ENCODE results near the gene CLNK.

CLNK gene

DNA sequence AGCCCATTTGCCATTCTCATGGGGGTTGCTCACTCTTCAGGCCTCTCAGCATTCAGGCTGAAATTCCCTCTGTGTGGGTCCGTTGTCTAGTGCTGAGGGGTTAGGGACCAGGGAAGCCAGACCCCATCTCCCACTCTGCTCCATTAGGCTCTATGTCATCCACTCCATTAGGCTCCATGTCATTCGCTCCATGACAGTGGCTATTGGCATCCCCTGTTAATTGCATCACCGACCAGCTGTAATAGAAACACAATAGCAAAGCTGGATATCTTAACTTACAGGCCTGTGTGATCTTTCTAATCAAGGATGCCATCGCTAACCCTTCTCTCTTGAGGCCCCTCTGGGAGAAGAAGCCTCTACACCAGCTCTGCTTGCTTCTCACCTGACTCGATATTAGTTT, 201.7 kb downstream of the CLNK start:
- no peak for TF ChIP-seq SIN3A (IDR thresholded peaks at IDR 0.05; ENCODE audit: borderline replicate concordance, insufficient read depth, low read length)
- TF ChIP-seq POLR2AphosphoS5 (IDR thresholded peaks at IDR 0.05; ENCODE audit: low read depth, low read length), result no peak

DNA sequence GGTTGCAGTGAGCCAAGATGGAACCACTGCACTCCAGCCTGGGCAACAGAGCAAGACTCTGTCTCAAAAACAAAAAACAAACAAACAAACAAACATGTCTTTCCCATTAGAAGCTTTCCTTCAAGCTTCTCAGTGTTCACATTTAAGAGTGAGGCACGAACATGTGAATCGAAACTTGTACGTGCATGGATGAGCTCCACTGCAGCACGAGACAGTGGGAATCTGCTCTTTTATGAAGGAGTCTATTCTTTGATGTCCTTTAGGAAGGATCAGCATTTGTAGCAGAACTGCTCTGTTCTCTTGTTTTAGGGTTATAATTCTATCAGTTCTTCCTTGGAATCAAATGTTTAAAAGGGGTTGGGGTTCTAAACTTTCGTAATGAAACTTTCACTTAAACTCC, 204.0 kb downstream of the CLNK start:
- TF ChIP-seq TAF1 (IDR thresholded peaks at IDR 0.05; ENCODE audit: borderline replicate concordance, insufficient read depth, low read length), result no peak
- TF ChIP-seq POLR2AphosphoS5 (IDR thresholded peaks at IDR 0.05; ENCODE audit: low read depth, low read length), result no peak
- TF ChIP-seq FOXP2 (optimal IDR thresholded peaks at IDR 0.05; ENCODE audit: borderline replicate concordance, extremely low read depth, extremely low read length, insufficient read depth), result no peak
- TF ChIP-seq, protein P1, sequence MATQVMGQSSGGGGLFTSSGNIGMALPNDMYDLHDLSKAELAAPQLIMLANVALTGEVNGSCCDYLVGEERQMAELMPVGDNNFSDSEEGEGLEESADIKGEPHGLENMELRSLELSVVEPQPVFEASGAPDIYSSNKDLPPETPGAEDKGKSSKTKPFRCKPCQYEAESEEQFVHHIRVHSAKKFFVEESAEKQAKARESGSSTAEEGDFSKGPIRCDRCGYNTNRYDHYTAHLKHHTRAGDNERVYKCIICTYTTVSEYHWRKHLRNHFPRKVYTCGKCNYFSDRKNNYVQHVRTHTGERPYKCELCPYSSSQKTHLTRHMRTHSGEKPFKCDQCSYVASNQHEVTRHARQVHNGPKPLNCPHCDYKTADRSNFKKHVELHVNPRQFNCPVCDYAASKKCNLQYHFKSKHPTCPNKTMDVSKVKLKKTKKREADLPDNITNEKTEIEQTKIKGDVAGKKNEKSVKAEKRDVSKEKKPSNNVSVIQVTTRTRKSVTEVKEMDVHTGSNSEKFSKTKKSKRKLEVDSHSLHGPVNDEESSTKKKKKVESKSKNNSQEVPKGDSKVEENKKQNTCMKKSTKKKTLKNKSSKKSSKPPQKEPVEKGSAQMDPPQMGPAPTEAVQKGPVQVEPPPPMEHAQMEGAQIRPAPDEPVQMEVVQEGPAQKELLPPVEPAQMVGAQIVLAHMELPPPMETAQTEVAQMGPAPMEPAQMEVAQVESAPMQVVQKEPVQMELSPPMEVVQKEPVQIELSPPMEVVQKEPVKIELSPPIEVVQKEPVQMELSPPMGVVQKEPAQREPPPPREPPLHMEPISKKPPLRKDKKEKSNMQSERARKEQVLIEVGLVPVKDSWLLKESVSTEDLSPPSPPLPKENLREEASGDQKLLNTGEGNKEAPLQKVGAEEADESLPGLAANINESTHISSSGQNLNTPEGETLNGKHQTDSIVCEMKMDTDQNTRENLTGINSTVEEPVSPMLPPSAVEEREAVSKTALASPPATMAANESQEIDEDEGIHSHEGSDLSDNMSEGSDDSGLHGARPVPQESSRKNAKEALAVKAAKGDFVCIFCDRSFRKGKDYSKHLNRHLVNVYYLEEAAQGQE (IDR thresholded peaks at IDR 0.05; ENCODE audit: insufficient read depth in 1 of 2, low read depth in 2 of 2, low read length in 2 of 2), result no peak
- TF ChIP-seq SIN3A (IDR thresholded peaks at IDR 0.05; ENCODE audit: borderline replicate concordance, insufficient read depth, low read length), result no peak

DNA sequence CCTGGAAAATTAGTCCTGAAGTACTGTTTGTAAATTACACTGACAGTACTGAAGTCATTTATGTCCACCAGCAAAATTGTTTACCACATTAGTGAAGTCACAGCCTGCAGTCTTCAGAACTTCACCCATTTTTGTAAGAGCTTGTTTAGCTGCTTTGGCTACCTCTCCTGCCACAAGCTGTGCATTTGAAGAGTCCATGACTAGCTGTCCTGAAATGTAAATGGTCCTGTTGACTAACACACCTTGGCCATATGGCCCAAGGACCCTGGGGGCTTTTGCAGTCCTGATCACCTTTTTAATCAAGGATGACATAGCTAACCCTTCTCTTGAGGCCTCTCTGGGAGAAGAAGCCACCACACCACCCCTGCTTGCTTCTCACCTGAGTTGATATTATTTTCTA, 205.9 kb downstream of the CLNK start:
- TF ChIP-seq SIN3A (IDR thresholded peaks at IDR 0.05; ENCODE audit: borderline replicate concordance, insufficient read depth, low read length) (no peak), FOXP2 (optimal IDR thresholded peaks at IDR 0.05; ENCODE audit: borderline replicate concordance, extremely low read depth, extremely low read length, insufficient read depth) (no peak), POLR2AphosphoS5 (IDR thresholded peaks at IDR 0.05; ENCODE audit: low read depth, low read length) (no peak), TAF1 (IDR thresholded peaks at IDR 0.05; ENCODE audit: borderline replicate concordance, insufficient read depth, low read length) (no peak)
- TF ChIP-seq, protein P1 (IDR thresholded peaks at IDR 0.05; ENCODE audit: insufficient read depth in 1 of 2, low read depth in 2 of 2, low read length in 2 of 2), result no peak

DNA sequence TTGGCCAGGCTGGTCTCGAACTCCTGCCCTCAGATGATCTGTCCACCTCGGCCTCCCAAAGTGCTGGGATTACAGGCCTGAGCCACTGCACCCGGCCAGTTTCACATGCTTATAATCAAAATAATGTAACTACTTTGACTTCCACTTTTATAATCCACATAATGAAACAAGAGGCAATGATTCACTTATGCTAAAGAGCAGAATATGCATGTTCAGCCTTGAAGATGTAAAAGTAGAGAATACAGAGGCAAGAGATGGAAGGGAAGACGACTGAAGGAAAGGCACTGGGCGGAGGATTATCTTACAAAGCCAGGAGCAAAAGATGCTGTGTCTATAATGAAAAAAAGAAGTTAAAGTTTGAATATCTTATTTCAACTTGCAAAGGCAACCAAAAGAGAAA, 214.1 kb downstream of the CLNK start:
- no peak for TF ChIP-seq FOXP2 (optimal IDR thresholded peaks at IDR 0.05; ENCODE audit: borderline replicate concordance, extremely low read depth, extremely low read length, insufficient read depth)
- no peak for TF ChIP-seq SIN3A (IDR thresholded peaks at IDR 0.05; ENCODE audit: borderline replicate concordance, insufficient read depth, low read length)
- TF ChIP-seq, protein P1 (IDR thresholded peaks at IDR 0.05; ENCODE audit: insufficient read depth in 1 of 2, low read depth in 2 of 2, low read length in 2 of 2), result no peak
- no peak for TF ChIP-seq POLR2AphosphoS5 (IDR thresholded peaks at IDR 0.05; ENCODE audit: low read depth, low read length)
- TF ChIP-seq TAF1 (IDR thresholded peaks at IDR 0.05; ENCODE audit: borderline replicate concordance, insufficient read depth, low read length), result no peak

DNA sequence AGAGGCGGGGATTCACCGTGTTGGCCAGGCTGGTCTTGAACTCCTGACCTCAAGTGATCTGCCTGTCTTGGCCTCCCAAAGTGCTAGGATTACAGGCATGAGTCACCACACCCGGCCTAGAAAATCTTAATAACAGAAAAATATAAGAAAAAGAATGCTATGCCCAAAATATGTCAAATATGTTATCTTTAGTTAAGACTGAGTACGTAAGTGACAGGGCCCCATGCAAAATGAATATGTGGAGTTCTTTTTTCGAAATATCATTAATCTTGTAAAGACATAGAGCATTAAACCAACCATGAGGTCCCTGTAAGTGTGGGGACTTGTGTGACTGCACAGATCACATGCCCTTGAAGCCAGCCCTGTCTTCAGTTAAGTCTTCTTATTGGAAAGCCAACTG, 218.4 kb downstream of the CLNK start:
- TF ChIP-seq POLR2AphosphoS5 (IDR thresholded peaks at IDR 0.05; ENCODE audit: low read depth, low read length) (no peak), FOXP2 (optimal IDR thresholded peaks at IDR 0.05; ENCODE audit: borderline replicate concordance, extremely low read depth, extremely low read length, insufficient read depth) (no peak), SIN3A (IDR thresholded peaks at IDR 0.05; ENCODE audit: borderline replicate concordance, insufficient read depth, low read length) (no peak), TAF1 (IDR thresholded peaks at IDR 0.05; ENCODE audit: borderline replicate concordance, insufficient read depth, low read length) (no peak)
- TF ChIP-seq, protein P1 (IDR thresholded peaks at IDR 0.05; ENCODE audit: insufficient read depth in 1 of 2, low read depth in 2 of 2, low read length in 2 of 2), result no peak

Data from PFSK-1 (cell line).